ENCODE results near the gene MPP2. TPM values are rescaled to one million over a fixed set of nuclear protein-coding genes. Genes with fewer than 3 reads are reported as not detected.

MPP2 gene
- total RNA-seq, 8 experiments from 2014 or later: 0.25 to 26.9 (median 18.2) TPM

GRCh38 chr17:43891851-43892646 is 15.3 kb downstream of the MPP2 start:
- no peak overlapping the region for H3K27ac ChIP-seq
- in situ Hi-C loops (cut with MboI; ENCODE audit: low pct_unique_long_range_greater_than_20kb in 2 of 9, low sequenced_read_pairs in 9 of 9, unreplicated experiment in 9 of 9): no loop called here
- H3K4me1 ChIP-seq (replicated peaks in 1 of 2): peaks cover 0 to 6% of the 10 kb centered on the region in 2 donors
- no peak overlapping the region for H3K4me3 ChIP-seq
- WGBS, 10 experiments: 20 to 100% (median 80%) methylated on average over 2 to 4 of the region's 5 CpGs; no CpG with 5 or more reads in 3 of the 10 experiments
- ATAC-seq (replicated peaks in 6 of 8): peak in 3 of 8 experiments; percentile 46 to 95 (median 90)

GRCh38 chr17:43890240-43890639 is 17.1 kb downstream of the MPP2 start:
- no peak for ATAC-seq (replicated peaks in 6 of 8)
- in situ Hi-C loops (cut with MboI; ENCODE audit: low pct_unique_long_range_greater_than_20kb in 2 of 9, low sequenced_read_pairs in 9 of 9, unreplicated experiment in 9 of 9): no loop called here
- no peak overlapping the region for H3K4me3 ChIP-seq
- WGBS, 10 experiments: 43 to 100% (median 100%) methylated on average over 1 of the region's 1 CpG; no CpG with 5 or more reads in 3 of the 10 experiments
- peaks cover 0 to 6% of the 10 kb centered on the region in 2 donors for H3K4me1 ChIP-seq (replicated peaks in 1 of 2)
- H3K27ac ChIP-seq: no peak overlapping the region

- Histone ChIP-seq H3K4me3 (no peak overlapping the region), H3K4me1 (replicated peaks in 1 of 2) (peaks cover 0 to 6% of the 10 kb centered on the region in 2 donors), H3K27ac (no peak overlapping the region)
- in situ Hi-C loops (cut with MboI; ENCODE audit: low pct_unique_long_range_greater_than_20kb in 2 of 9, low sequenced_read_pairs in 9 of 9, unreplicated experiment in 9 of 9): no loop called here
- 50 to 83% (median 71%) methylated on average over 1 to 4 of the region's 4 CpGs; no CpG with 5 or more reads in 6 of the 10 experiments for WGBS, 10 experiments
- ATAC-seq (replicated peaks in 6 of 8): no peak
These were observed 18.8 kb downstream of the MPP2 start for GRCh38 chr17:43888548-43888947.

- WGBS, 10 experiments: 93 to 100% methylated on average over 3 of the region's 14 CpGs; no CpG with 5 or more reads in 8 of the 10 experiments
- Histone ChIP-seq H3K4me1 (replicated peaks in 1 of 2) (peaks cover 4% of the 10 kb centered on the region in 2 donors), H3K27ac (no peak overlapping the region), H3K4me3 (no peak overlapping the region)
- in situ Hi-C loops (cut with MboI; ENCODE audit: low pct_unique_long_range_greater_than_20kb in 2 of 9, low sequenced_read_pairs in 9 of 9, unreplicated experiment in 9 of 9): no loop called here
- ATAC-seq (replicated peaks in 6 of 8): no peak
These were observed 24.4 kb downstream of the MPP2 start for GRCh38 chr17:43882761-43883415.

- H3K27ac ChIP-seq: no peak overlapping the region
- 40 to 100% (median 92%) methylated on average over 1 to 5 of the region's 27 CpGs; no CpG with 5 or more reads in 5 of the 10 experiments for WGBS, 10 experiments
- in situ Hi-C loops (cut with MboI; ENCODE audit: low pct_unique_long_range_greater_than_20kb in 2 of 9, low sequenced_read_pairs in 9 of 9, unreplicated experiment in 9 of 9): no loop called here
- H3K4me1 ChIP-seq (replicated peaks in 1 of 2): peaks cover 4% of the 10 kb centered on the region in 2 donors
- no peak overlapping the region for H3K4me3 ChIP-seq
- ATAC-seq (replicated peaks in 6 of 8): no peak
These were observed 25.4 kb downstream of the MPP2 start for GRCh38 chr17:43881758-43882505.

- no peak overlapping the region for H3K27ac ChIP-seq
- ATAC-seq (replicated peaks in 6 of 8): no peak
- WGBS, 10 experiments: 67 to 100% (median 86%) methylated on average over 1 to 4 of the region's 12 CpGs; no CpG with 5 or more reads in 5 of the 10 experiments
- H3K4me3 ChIP-seq: no peak overlapping the region
- in situ Hi-C loops (cut with MboI; ENCODE audit: low pct_unique_long_range_greater_than_20kb in 2 of 9, low sequenced_read_pairs in 9 of 9, unreplicated experiment in 9 of 9): no loop called here
- peaks cover 4% of the 10 kb centered on the region in 2 donors for H3K4me1 ChIP-seq (replicated peaks in 1 of 2)
These were observed 26.2 kb downstream of the MPP2 start for GRCh38 chr17:43881181-43881580.

- ATAC-seq (replicated peaks in 6 of 8): peak in 1 of 8 experiments; percentile 62
- H3K27ac ChIP-seq: no peak overlapping the region
- H3K4me3 ChIP-seq: no peak overlapping the region
- H3K4me1 ChIP-seq (replicated peaks in 1 of 2): peaks cover 4% of the 10 kb centered on the region in 2 donors
- in situ Hi-C loops (cut with MboI; ENCODE audit: low pct_unique_long_range_greater_than_20kb in 2 of 9, low sequenced_read_pairs in 9 of 9, unreplicated experiment in 9 of 9): no loop called here
- 40 to 100% (median 75%) methylated on average over 1 to 7 of the region's 20 CpGs; no CpG with 5 or more reads in 4 of the 10 experiments for whole genome bisulfite sequencing, 10 experiments
These were observed 26.8 kb downstream of the MPP2 start for GRCh38 chr17:43880420-43880991.

- no peak for ATAC-seq (replicated peaks in 6 of 8)
- Histone ChIP-seq H3K4me3 (no peak overlapping the region), H3K4me1 (replicated peaks in 1 of 2) (peaks cover 4% of the 10 kb centered on the region in 2 donors), H3K27ac (no peak overlapping the region)
- in situ Hi-C loops (cut with MboI; ENCODE audit: low pct_unique_long_range_greater_than_20kb in 2 of 9, low sequenced_read_pairs in 9 of 9, unreplicated experiment in 9 of 9): no loop called here
- 20 to 100% (median 67%) methylated on average over 1 to 8 of the region's 20 CpGs; no CpG with 5 or more reads in 4 of the 10 experiments for WGBS, 10 experiments
These were observed 27.5 kb downstream of the MPP2 start for GRCh38 chr17:43879723-43880419.

- in situ Hi-C loops (cut with MboI; ENCODE audit: low pct_unique_long_range_greater_than_20kb in 2 of 9, low sequenced_read_pairs in 9 of 9, unreplicated experiment in 9 of 9): no loop called here
- WGBS, 10 experiments: 0 to 3% (median 0%) methylated on average over 1 to 5 of the region's 13 CpGs; no CpG with 5 or more reads in 5 of the 10 experiments
- Histone ChIP-seq H3K27ac (no peak overlapping the region), H3K4me1 (replicated peaks in 1 of 2) (peaks cover 4% of the 10 kb centered on the region in 2 donors), H3K4me3 (no peak overlapping the region)
- ATAC-seq (replicated peaks in 6 of 8): peak; percentile 94 to 99 (median 97)
These were observed 28.8 kb downstream of the MPP2 start for GRCh38 chr17:43878260-43879175.

- H3K4me1 ChIP-seq (replicated peaks in 1 of 2): peaks cover 4% of the 10 kb centered on the region in 2 donors
- no CpG with 5 or more reads among the region's 10 CpGs for WGBS, 10 experiments
- ATAC-seq (replicated peaks in 6 of 8): no peak
- in situ Hi-C loops (cut with MboI; ENCODE audit: low pct_unique_long_range_greater_than_20kb in 2 of 9, low sequenced_read_pairs in 9 of 9, unreplicated experiment in 9 of 9): no loop called here
- H3K27ac ChIP-seq: no peak overlapping the region
- no peak overlapping the region for H3K4me3 ChIP-seq
These were observed 29.7 kb downstream of the MPP2 start for GRCh38 chr17:43877451-43878155.

GRCh38 chr17:43877031-43877430 is 30.3 kb downstream of the MPP2 start:
- in situ Hi-C loops (cut with MboI; ENCODE audit: low pct_unique_long_range_greater_than_20kb in 2 of 9, low sequenced_read_pairs in 9 of 9, unreplicated experiment in 9 of 9): no loop called here
- WGBS, 10 experiments: 68 to 100% methylated on average over 1 to 3 of the region's 7 CpGs; no CpG with 5 or more reads in 8 of the 10 experiments
- ATAC-seq (replicated peaks in 6 of 8): no peak

More at GRCh38 chr17:43877031-43877430, 30.3 kb downstream of the MPP2 start:
- H3K27ac ChIP-seq: no peak overlapping the region
- no peak overlapping the region for H3K4me3 ChIP-seq
- peaks cover 4% of the 10 kb centered on the region in 2 donors for H3K4me1 ChIP-seq (replicated peaks in 1 of 2)

All from motor neuron (in vitro differentiated cells).